HG03064 (cell line): ENCODE data around the gene NR4A2.

Experiments used
- ATAC-seq: cut with Tn5 transposase; IDR thresholded peaks from one replicate; pipeline ENCODE4 v1.9.1; 2021; ENCODE audit warnings: low read depth; ENCODE audit not compliant: unreplicated experiment

The NR4A2 gene

GRCh38 chr2:156340804-156341451 lies 8.4 kb upstream of the NR4A2 start:
- no peak for ATAC-seq

GRCh38 chr2:156340377-156340776 lies 7.9 kb upstream of the NR4A2 start:
- no peak for ATAC-seq

GRCh38 chr2:156339865-156340264 lies 7.3 kb upstream of the NR4A2 start:
- no peak for ATAC-seq

GRCh38 chr2:156339110-156339847 lies 6.8 kb upstream of the NR4A2 start:
- no peak for ATAC-seq

- ATAC-seq: no peak
These were observed 6.1 kb upstream of the NR4A2 start for GRCh38 chr2:156338578-156338977.

GRCh38 chr2:156334496-156335478 lies 2.3 kb upstream of the NR4A2 start:
- ATAC-seq: peak; percentile 14

- ATAC-seq: peak; percentile 33
These were observed 1.5 kb upstream of the NR4A2 start for GRCh38 chr2:156333951-156334495.

GRCh38 chr2:156333274-156333950 lies 891 bp upstream of the NR4A2 start:
- peak; percentile 12 for ATAC-seq

- ATAC-seq: peak; percentile 6
These were observed 312 bp downstream of the NR4A2 start for GRCh38 chr2:156332284-156332533.

- ATAC-seq: no peak
These were observed 793 bp downstream of the NR4A2 start for GRCh38 chr2:156331572-156332283.

GRCh38 chr2:156329927-156330726 lies 2.4 kb downstream of the NR4A2 start:
- ATAC-seq: no peak

- no peak for ATAC-seq
These were observed 3.2 kb downstream of the NR4A2 start for GRCh38 chr2:156329031-156329926.

- no peak for ATAC-seq
These were observed 4.5 kb downstream of the NR4A2 start for GRCh38 chr2:156327835-156328695.

GRCh38 chr2:156326526-156327095 lies 5.9 kb downstream of the NR4A2 start:
- ATAC-seq: no peak

- no peak for ATAC-seq
These were observed 6.6 kb downstream of the NR4A2 start for GRCh38 chr2:156325688-156326525.

- ATAC-seq: no peak
These were observed 8.8 kb downstream of the NR4A2 start for GRCh38 chr2:156323754-156324153.
